ENCODE data around the gene PERM1.

PERM1 gene

DNA sequence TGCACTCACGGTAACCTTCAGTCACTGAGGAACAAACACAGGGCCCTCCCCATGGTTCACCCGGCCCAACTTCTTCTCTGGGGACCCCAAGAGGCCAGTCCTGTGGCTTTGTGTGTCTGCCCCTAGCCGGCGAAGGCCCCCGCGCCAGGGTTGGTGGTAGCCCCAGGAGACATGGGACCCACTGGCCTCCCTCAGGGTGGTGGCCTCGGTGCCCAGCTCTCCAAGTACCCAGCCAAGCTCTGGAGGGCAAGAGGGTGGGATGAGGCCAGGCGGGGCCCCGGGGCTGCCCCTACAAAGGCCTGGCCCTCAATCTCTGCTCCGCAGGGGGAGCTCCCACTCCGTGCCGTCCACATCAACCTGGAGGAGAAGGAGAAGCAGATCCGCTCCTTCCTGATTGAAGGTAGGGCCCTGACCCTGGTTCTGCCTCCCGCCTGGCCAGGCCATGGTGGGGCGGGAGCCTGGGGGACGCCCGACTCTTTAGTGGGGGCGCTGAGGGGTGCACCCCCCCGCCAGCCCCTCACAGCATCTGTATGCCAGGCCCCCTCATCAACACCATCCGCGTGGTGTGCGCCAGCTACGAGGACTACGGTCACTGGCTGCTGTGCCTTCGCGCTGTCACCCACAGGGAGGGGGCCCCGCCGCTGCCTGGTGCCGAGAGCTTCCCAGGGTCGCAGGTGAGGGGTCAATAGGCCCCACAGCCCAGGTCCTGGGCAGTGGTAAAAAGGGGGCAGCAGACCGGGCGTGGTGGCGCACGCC lies 10.0 kb downstream of the PERM1 start:
- no peaks in the 10 kb centered on the region for H3K36me3 ChIP-seq (ENCODE audit: insufficient read depth, low read length)
- peaks cover 13% of the 10 kb centered on the region for H3K4me1 ChIP-seq (ENCODE audit: control insufficient read depth, insufficient read depth, low read length)
- H3K9me3 ChIP-seq (replicated peaks; ENCODE audit: low read length), result no peaks in the 10 kb centered on the region
- peaks cover 26% of the 10 kb centered on the region for H3K27me3 ChIP-seq (ENCODE audit: control insufficient read depth, insufficient read depth, low read length)
- no peak overlapping the region for H3K9ac ChIP-seq (ENCODE audit: low read depth, low read length)
- no peak overlapping the region for H3K4me3 ChIP-seq (ENCODE audit: low read length)
- H3K4me2 ChIP-seq (ENCODE audit: low read length), result no peak overlapping the region

DNA sequence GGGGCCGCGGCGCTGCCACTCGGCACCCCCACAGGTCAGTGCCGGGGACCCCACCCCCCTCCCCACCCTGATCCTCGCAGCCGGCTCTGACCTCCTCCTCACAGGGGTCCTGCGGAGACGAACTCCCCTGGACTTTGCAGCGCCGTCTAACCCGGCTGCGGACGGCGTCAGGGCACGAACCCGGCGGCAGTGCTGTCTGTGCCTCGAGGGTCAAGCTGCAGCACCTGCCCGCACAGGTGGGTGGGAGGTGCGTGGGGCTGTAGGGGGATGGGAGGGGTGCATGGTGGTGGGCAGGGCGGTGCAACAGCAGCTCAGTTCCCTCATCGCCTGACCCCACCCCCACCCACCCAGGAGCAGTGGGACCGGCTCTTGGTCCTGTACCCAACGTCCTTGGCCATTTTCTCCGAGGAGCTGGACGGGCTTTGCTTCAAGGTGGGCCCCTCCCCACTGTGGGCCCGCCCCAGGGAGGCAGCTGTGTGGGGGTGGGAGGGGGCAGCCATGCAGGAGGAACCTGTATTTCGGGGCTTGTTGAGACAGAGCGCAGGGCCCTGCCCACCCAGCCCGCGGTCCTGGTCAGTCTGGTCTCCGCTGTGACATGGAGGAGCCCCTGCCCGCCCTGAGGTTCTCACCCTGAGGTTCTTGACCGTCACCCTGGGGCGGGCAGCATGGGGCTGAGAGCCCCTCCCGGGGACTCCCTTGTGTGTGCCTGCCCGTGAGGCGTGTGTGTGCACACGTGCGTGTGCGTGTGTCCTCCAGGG lies 10.7 kb downstream of the PERM1 start:
- no peak overlapping the region for H3K4me3 ChIP-seq (ENCODE audit: low read length)
- H3K36me3 ChIP-seq (ENCODE audit: insufficient read depth, low read length), result no peaks in the 10 kb centered on the region
- no peak overlapping the region for H3K4me2 ChIP-seq (ENCODE audit: low read length)
- H3K27me3 ChIP-seq (ENCODE audit: control insufficient read depth, insufficient read depth, low read length), result peaks cover 26% of the 10 kb centered on the region
- no peaks in the 10 kb centered on the region for H3K9me3 ChIP-seq (replicated peaks; ENCODE audit: low read length)
- H3K9ac ChIP-seq (ENCODE audit: low read depth, low read length), result no peak overlapping the region
- H3K4me1 ChIP-seq (ENCODE audit: control insufficient read depth, insufficient read depth, low read length), result peaks cover 16% of the 10 kb centered on the region

GRCh38 chr1:970242-970972 lies 11.5 kb downstream of the PERM1 start:
- no peak overlapping the region for H3K4me3 ChIP-seq (ENCODE audit: low read length)

DNA sequence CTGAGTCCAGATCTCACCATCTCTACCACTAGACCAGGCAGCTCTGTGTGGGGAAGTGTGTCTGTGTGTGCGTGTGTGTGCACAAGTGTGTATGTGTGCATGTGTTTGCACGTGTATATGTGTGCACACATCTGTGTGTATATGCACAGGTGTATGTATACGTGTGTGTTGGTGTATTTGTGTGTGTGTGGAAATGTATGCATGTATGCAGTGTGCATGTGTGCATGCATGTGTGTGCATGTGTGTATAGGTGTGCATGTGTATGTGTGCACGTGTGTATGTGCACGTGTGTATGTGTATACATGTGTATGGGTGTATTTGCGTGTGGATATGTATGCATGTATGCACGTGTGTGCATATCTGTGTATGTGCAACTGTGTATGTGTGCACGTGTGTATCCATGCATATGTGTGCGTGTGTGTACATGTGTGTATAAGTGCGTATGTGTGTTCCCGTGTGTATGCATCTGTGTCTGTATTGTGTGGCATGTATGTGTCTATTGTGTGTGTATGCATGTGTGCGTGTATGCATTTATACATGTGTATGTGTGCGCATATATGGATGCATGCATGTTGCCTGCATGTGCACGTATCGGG lies 12.5 kb downstream of the PERM1 start:
- H3K4me2 ChIP-seq (ENCODE audit: low read length), result no peak overlapping the region
- H3K4me3 ChIP-seq (ENCODE audit: low read length), result no peak overlapping the region
- H3K9me3 ChIP-seq (replicated peaks; ENCODE audit: low read length), result no peaks in the 10 kb centered on the region
- H3K4me1 ChIP-seq (ENCODE audit: control insufficient read depth, insufficient read depth, low read length), result peaks cover 17% of the 10 kb centered on the region
- H3K9ac ChIP-seq (ENCODE audit: low read depth, low read length), result no peak overlapping the region
- H3K27me3 ChIP-seq (ENCODE audit: control insufficient read depth, insufficient read depth, low read length), result peaks cover 20% of the 10 kb centered on the region
- no peaks in the 10 kb centered on the region for H3K36me3 ChIP-seq (ENCODE audit: insufficient read depth, low read length)

More at GRCh38 chr1:970242-970972, 11.5 kb downstream of the PERM1 start:
- Histone ChIP-seq H3K9me3 (replicated peaks; ENCODE audit: low read length) (no peaks in the 10 kb centered on the region), H3K27me3 (ENCODE audit: control insufficient read depth, insufficient read depth, low read length) (peaks cover 21% of the 10 kb centered on the region), H3K9ac (ENCODE audit: low read depth, low read length) (no peak overlapping the region), H3K4me2 (ENCODE audit: low read length) (no peak overlapping the region), H3K36me3 (ENCODE audit: insufficient read depth, low read length) (no peaks in the 10 kb centered on the region), H3K4me1 (ENCODE audit: control insufficient read depth, insufficient read depth, low read length) (peaks cover 17% of the 10 kb centered on the region)

DNA sequence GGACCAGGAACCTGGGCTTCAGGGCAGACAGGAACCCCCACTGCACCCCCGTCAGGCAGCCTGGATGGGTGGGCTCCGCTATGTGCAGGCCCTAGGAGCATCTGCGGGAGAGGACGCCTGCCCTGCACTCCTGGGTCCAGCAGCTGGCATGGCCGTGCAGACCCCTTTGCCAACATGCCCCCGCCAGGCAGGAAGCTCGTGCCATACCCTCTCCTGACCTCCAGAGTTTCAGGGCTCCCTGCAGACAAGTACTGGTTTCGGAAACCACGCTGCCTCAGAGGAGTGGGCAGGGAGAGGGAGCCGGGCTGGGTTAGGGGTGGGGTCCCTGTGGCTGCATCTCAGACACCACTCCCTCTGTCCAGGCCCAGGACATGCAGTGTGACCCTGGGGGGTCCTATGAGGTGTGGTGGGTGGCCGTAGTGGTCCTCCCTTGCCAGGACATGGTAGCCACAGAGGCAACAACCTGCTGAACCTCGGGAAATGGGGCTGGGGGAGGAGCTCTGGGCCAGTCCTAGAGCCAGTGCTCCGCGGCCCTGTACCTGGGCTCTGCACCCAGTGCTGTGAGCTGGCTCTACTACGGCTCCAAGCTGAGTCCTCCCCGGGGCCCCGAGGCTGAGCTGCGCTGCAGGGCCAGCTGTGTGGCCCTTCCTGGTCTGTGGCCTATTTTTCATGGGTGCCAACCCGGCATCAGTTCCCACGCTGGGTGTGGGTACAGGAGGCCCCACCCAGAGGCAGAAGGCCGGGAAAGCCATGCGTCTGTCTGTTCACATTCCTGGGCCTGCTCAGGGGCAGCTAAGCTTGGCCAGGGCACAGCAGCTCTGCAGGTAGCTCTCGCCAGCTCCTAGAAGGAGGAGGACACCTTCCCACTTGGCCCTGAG lies 14.2 kb downstream of the PERM1 start:
- peak overlapping the region; percentile 100 for H3K4me2 ChIP-seq (ENCODE audit: low read length)
- no peak overlapping the region for H3K9ac ChIP-seq (ENCODE audit: low read depth, low read length)
- peaks cover 16% of the 10 kb centered on the region for H3K27me3 ChIP-seq (ENCODE audit: control insufficient read depth, insufficient read depth, low read length)
- H3K4me1 ChIP-seq (ENCODE audit: control insufficient read depth, insufficient read depth, low read length), result peaks cover 17% of the 10 kb centered on the region
- peaks cover 15% of the 10 kb centered on the region for H3K36me3 ChIP-seq (ENCODE audit: insufficient read depth, low read length)
- H3K4me3 ChIP-seq (ENCODE audit: low read length), result no peak overlapping the region
- no peaks in the 10 kb centered on the region for H3K9me3 ChIP-seq (replicated peaks; ENCODE audit: low read length)

DNA sequence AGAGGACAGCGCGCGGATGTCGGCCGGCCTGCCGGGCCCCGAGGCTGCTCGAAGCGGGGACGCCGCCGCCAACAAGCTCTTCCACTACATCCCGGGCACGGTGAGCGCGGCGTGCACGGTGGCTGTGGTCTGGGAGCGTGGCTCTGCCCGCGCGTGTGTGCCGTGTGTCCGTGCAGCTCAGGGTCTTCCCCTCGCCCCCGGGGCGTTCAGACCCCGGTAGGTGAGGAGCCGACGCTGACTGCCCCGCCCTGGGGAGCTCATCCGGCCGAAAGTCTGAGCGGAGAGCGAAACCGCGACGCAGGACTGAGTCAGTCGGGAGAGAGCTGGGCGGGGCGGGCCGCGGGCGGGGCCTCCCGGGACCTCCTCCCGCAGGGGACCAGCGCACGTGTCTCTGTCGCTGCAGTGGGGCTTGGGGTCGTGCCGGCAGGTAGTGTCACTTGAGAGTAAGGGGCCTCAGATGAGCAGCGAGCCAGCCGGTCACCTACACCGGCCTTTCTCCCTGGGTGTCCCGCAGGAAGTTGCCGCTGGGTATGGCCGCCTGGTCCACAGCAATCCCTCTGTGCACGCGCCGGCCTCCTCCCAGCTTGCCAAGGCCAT lies 15.1 kb downstream of the PERM1 start:
- peak overlapping the region; percentile 92 for H3K4me3 ChIP-seq (ENCODE audit: low read length)
- no peaks in the 10 kb centered on the region for H3K9me3 ChIP-seq (replicated peaks; ENCODE audit: low read length)
- peak overlapping the region; percentile 100 for H3K4me2 ChIP-seq (ENCODE audit: low read length)
- peak overlapping the region; percentile 78 for H3K9ac ChIP-seq (ENCODE audit: low read depth, low read length)
- H3K4me1 ChIP-seq (ENCODE audit: control insufficient read depth, insufficient read depth, low read length), result peaks cover 18% of the 10 kb centered on the region
- H3K27me3 ChIP-seq (ENCODE audit: control insufficient read depth, insufficient read depth, low read length), result peaks cover 10% of the 10 kb centered on the region
- H3K36me3 ChIP-seq (ENCODE audit: insufficient read depth, low read length), result peaks cover 22% of the 10 kb centered on the region

GRCh38 chr1:966135-966703 lies 15.7 kb downstream of the PERM1 start, which contains the start of gene PLEKHN1:
PLEKHN1 (plus strand) TSS chr1:966482; CDS start chr1:966532, 50 bp downstream.
- Histone ChIP-seq H3K4me3 (ENCODE audit: low read length) (peak within 1 kb of the TSS; percentile 92), H3K36me3 (ENCODE audit: insufficient read depth, low read length) (peaks cover 22% of the 10 kb centered on the region), H3K4me1 (ENCODE audit: control insufficient read depth, insufficient read depth, low read length) (peaks cover 23% of the 10 kb centered on the region), H3K27me3 (ENCODE audit: control insufficient read depth, insufficient read depth, low read length) (peaks cover 7% of the 10 kb centered on the region), H3K9ac (ENCODE audit: low read depth, low read length) (peak within 1 kb of the TSS; percentile 78), H3K9me3 (replicated peaks; ENCODE audit: low read length) (no peaks in the 10 kb centered on the region), H3K4me2 (ENCODE audit: low read length) (peak within 1 kb of the TSS; percentile 100)

DNA sequence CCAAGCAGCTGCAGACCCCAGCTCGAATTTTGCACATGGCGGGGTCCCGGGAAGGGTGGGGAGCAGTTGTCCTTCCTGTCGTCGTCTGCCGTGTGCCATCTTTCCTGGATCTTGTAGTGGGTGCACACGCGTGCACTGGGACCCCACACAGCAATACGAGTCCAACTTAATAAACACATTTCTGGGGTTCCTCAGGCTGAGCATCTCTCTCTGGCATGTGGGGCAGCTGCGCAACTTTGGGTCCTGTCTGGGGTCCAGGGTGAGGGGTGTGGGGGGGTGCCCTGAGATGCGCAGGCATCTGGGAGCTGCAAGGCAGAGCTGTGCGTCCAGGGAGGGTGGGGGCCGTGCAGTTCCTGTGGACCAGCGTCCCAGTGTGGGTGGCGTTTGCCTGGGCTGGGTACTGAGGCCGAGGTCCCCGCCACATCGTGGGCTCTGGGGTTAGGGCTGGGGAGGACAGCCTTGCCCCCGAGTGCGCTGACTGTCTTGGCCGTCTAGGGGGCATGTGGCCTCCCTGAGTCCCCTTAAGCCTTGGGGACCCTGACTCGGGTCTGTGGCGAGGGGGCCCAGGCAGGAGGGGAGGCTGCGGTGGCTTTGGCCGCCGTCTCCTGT lies 16.3 kb downstream of the PERM1 start:
- Histone ChIP-seq H3K4me2 (ENCODE audit: low read length) (peak overlapping the region; percentile 100), H3K9me3 (replicated peaks; ENCODE audit: low read length) (no peaks in the 10 kb centered on the region), H3K27me3 (ENCODE audit: control insufficient read depth, insufficient read depth, low read length) (peaks cover 6% of the 10 kb centered on the region), H3K9ac (ENCODE audit: low read depth, low read length) (peak overlapping the region; percentile 78), H3K4me3 (ENCODE audit: low read length) (peak overlapping the region; percentile 92), H3K36me3 (ENCODE audit: insufficient read depth, low read length) (peaks cover 22% of the 10 kb centered on the region), H3K4me1 (ENCODE audit: control insufficient read depth, insufficient read depth, low read length) (peaks cover 25% of the 10 kb centered on the region)

DNA sequence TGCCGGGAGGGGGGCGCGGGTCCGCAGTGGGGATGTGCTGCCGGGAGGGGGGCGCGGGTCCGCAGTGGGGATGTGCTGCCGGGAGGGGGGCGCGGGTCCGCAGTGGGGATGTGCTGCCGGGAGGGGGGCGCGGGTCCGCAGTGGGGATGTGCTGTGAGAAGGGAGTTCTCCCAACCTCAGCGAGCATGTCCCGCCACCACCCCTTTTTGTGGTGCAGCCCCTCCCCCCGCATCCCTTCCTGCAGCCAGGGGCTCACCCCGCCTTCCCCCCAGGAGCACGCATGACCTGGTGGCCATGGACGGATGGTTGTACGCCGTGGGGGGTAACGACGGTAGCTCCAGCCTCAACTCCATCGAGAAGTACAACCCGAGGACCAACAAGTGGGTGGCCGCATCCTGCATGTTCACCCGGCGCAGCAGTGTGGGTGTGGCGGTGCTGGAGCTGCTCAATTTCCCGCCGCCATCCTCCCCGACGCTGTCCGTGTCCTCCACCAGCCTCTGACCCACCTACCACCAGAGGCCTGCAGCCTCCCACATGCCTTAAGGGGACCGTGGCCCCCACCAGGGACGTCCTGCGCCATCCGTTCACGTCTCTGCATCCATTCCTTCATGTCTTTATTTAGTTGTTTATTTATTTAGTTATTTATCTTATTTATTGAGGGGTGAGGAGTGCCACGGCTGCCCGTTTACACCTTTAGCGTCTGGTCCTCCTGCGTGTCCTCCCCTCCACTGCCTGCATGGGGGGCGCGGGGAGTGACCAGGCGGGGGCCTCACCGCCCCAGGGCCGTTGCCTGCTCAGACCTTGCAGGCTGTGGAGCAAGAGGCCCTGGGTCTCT lies 17.0 kb downstream of the PERM1 start:
- Histone ChIP-seq H3K27me3 (ENCODE audit: control insufficient read depth, insufficient read depth, low read length) (no peaks in the 10 kb centered on the region), H3K9me3 (replicated peaks; ENCODE audit: low read length) (no peaks in the 10 kb centered on the region), H3K4me3 (ENCODE audit: low read length) (no peak overlapping the region), H3K36me3 (ENCODE audit: insufficient read depth, low read length) (peaks cover 22% of the 10 kb centered on the region), H3K9ac (ENCODE audit: low read depth, low read length) (no peak overlapping the region), H3K4me2 (ENCODE audit: low read length) (no peak overlapping the region), H3K4me1 (ENCODE audit: control insufficient read depth, insufficient read depth, low read length) (peaks cover 25% of the 10 kb centered on the region)
